ELF-1 (cell line): ENCODE results near the gene CTNNA3.

Experiments used
- DNase-seq: peaks from one replicate; pipeline ENCODE4 v3.0.0-alpha.2; 2016; ENCODE audit warnings: low read depth, low spot score

CTNNA3 gene

DNA sequence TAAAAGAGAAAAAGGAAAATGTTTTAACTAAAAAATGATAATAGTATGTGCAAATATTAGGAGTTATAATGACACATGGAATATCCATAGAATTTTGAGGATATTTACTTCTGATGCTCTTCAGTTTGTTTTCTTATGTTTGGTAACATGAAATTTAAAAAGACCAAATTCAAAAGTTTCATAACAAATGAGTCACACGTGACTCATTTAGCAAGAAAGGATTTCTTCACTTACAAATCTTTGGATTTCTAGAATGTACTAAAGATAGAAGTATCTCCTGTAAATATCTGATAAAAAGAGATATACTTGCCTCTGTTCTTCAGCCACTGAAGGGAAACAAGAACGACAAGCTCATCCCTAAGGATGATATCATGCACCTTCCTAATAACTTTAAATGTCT is 1544.6 kb downstream of the CTNNA3 start:
- no peak for DNase-seq

DNA sequence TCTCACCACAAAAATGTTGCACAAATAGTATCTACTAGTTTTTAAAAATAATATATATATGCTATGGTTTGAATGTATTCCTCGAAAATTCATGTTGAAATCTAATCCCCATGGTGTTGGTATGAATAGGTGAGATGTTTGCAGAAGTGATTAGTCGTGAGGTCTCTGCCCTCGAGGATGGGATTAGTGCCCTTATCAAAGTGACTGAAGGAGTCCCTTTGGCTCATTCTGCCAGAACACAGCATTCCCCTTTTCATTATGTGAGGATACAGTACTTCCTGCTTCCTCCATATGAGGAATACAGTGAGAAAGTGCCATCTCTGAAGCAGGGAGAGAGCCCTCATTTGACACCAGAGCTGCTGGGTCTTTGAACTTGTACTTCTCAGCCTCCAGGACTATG is 1547.7 kb downstream of the CTNNA3 start:
- DNase-seq: no peak

GRCh38 chr10:66144016-66144415 is 1552.0 kb downstream of the CTNNA3 start:
- DNase-seq: no peak

- no peak for DNase-seq
Measured at GRCh38 chr10:66102756-66103155, 1593.2 kb downstream of the CTNNA3 start.

GRCh38 chr10:66098595-66099480 is 1597.2 kb downstream of the CTNNA3 start:
- DNase-seq: no peak

DNA sequence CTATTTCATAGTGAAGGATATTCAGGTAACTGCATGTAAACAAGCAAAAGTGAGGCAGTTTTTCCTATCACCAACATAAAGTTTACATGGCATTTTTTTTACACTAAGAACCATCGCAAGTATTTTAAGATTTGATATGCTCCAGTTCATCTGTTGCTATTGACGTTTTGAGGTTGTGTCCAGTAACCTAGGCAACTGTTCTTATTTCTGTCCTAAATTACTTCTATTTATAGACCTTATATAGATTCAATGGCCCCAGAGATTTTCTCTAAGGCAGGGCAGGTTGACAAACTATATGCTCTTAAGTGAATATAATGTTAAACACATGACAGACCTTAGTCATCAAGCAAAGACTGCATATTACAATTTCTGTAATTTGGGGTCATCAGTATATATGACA is 1600.4 kb downstream of the CTNNA3 start:
- DNase-seq: no peak

- no peak for DNase-seq
Measured at GRCh38 chr10:66085906-66086305, 1610.1 kb downstream of the CTNNA3 start.

- DNase-seq: no peak
Measured at GRCh38 chr10:66071907-66072306, 1624.1 kb downstream of the CTNNA3 start.

GRCh38 chr10:66058594-66058993 is 1637.4 kb downstream of the CTNNA3 start:
- no peak for DNase-seq

DNA sequence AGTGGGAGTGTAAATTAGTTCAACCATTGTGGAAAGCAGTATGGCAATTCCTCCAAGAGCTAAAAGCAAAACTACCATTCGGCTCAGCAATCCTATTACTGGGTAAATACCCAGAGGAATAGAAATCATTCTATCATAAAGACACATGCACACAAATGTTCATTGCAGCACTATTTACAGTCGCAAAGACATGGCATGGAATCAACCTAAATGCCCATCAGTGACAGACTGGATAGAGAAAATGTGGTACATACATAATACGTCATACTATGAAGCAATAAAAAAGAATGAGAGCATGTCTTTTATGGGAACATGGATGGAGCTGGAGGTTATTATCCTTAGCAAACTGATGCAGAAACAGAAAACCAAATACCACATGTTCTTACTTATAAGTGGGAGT is 1646.7 kb downstream of the CTNNA3 start:
- no peak for DNase-seq

- DNase-seq: no peak
Measured at GRCh38 chr10:66045859-66046258, 1650.1 kb downstream of the CTNNA3 start.

DNA sequence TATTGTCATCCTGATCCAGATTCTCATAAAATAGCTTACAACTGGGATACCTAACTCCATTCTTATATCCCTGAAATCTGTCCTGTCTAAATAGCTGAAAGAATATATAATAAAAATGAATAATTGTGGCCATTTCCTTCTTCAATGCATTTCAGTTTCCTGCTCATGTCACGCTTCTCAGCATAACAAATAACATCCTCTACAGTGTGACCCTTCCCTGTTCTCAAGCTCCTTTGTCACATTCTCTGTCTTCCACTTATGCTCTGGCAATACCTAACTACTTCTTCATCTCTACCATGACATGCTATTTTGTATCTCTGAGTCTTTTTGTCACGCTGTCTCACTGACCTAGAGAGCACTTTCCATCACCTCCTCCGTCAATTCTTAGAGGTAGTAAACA is 1654.2 kb downstream of the CTNNA3 start:
- DNase-seq: no peak

DNA sequence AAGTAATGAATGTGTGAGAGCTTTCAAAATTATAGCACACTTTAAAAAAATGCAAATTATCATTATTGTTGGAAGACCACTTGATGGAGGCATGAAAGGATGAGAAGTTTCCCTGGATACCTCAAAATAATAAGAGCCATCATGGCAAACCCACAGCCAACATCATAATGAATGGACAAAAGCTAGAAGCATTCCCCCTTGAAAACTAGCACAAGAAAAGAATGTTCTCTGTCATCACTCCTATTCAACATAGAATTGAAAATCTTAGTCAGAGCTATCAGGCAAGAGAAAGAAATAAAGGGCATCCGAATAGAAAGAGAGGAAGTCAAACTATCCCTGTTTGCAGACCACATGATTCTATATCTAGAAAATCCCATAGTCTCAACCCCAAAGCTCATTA is 1657.4 kb downstream of the CTNNA3 start:
- DNase-seq: no peak

DNA sequence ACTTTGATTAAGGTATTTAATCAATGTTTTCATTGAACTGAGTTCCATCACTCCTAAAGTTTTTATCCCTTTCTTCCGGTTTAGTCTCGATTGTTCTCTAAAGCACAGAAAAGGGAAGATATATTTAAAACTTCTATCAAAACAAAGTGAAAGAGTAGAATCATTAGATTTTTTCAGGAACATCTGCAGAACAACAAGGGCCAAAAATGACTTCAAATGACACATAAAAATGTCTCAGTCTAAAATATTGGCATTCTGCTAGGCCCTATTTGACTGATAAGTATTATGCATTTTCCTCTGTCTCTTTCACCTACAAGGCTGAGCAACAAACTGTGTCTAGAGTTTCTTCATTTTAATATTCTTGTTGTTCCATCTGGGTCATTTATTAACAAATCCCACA is 1669.7 kb downstream of the CTNNA3 start:
- DNase-seq: no peak

DNA sequence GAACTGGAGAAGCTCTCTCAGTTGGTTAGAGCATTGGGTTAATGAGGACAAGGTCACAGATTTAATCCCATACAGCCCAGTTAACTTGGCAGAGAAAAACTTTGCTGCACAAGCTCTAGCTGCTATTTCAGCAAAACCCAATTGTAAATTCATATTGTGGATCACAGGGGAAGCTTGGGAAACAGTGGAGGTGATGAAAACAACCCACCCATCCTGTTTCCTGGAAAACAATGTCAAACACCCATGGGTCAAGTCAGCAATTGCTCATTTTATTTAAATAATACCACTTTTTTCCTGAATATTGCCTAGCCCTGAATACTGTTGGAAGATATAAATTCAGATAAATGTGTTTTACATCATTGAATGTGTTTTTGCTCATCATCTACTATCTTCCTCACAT is 1670.8 kb downstream of the CTNNA3 start:
- no peak for DNase-seq

- no peak for DNase-seq
Measured at GRCh38 chr10:66021423-66021822, 1674.6 kb downstream of the CTNNA3 start.

GRCh38 chr10:66008221-66008620 is 1687.8 kb downstream of the CTNNA3 start:
- no peak for DNase-seq

- DNase-seq: no peak
Measured at GRCh38 chr10:66006411-66006810, 1689.6 kb downstream of the CTNNA3 start.

- DNase-seq: no peak
Measured at GRCh38 chr10:65993451-65993850, 1702.5 kb downstream of the CTNNA3 start.

DNA sequence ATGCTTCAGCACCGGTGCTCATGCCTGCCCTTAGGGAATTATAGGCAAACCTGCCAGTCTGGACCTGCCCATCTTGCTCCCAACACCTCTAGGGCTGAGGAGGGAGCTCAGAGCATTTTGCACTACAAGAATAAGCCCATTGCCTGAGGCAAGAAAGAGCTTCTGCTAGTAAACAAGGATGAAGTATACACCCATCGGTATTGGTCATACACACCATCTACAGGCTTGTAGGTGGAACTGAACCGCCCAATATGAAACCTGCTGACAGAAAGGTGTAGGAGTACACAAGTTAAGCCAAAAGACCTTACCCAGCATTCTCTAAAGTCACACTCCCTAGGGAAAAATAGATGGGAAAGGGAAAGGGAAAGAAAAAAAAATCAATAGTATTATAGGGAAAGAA is 1727.1 kb downstream of the CTNNA3 start:
- peak; percentile 0 for DNase-seq

- no peak for DNase-seq
Measured at GRCh38 chr10:65968437-65968836, 1727.6 kb downstream of the CTNNA3 start.

DNA sequence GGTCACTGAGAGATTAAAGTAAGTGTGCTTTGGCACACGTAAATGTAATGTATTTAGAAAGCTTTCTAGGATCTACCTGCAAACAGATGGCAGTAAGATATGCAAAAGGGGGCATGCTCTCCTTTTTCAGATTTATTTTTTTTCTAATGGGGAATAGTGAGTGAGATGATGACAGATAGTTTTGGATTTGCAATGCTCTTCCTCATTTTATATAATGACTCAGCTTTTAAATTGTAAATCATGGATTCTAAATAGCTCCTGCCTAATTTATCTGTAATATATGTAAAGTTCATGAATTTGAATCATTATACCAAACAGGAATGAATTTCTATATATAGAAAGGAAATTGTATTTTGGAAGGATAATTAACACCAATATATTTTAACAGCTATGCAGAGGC is 1731.8 kb downstream of the CTNNA3 start:
- DNase-seq: no peak

DNA sequence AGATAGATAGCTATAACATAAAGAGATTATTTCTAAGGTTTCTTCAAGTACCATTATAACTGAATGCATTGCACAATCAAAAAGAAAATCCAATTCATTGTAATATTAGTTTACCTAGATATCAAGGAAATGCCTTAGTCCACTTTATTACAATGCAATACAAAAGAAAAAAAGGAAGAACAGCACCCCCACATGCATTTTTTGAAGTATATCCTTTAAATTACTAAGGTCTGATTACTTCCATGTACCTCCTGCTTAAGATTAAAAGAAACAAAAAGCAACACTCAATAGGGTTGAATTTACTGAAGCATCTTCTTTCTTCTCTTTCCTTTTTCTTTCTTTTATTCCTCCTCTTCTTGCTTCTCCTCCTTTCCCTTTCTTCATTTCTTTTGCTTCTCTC is 1743.9 kb downstream of the CTNNA3 start:
- no peak for DNase-seq

GRCh38 chr10:65950075-65950474 is 1745.9 kb downstream of the CTNNA3 start:
- DNase-seq: no peak
